ENCODE results near the gene RTN4RL1.
A peak's percentile ranks its signal among the peaks of the same experiment; 100 is the strongest.

Gene RTN4RL1

GRCh38 chr17:2055292-2056205 is 30.4 kb upstream of the RTN4RL1 start:
- Mint-ChIP-seq H3K4me3 (peak overlapping the region; percentile 64), H3K27ac (no peak overlapping the region), H3K4me1 (ENCODE audit: low read depth) (peaks cover 50% of the 10 kb centered on the region), H3K36me3 (ENCODE audit: low read depth) (peaks cover 6% of the 10 kb centered on the region), H3K27me3 (peaks cover 58% of the 10 kb centered on the region), H3K9me3 (no peaks in the 10 kb centered on the region)
- intact Hi-C loops (cut with micrococcal nuclease): loop anchor here (5.0 kb wide), 1 partner anchor 102 kb away; no protein-coding TSS in a partner anchor

DNA sequence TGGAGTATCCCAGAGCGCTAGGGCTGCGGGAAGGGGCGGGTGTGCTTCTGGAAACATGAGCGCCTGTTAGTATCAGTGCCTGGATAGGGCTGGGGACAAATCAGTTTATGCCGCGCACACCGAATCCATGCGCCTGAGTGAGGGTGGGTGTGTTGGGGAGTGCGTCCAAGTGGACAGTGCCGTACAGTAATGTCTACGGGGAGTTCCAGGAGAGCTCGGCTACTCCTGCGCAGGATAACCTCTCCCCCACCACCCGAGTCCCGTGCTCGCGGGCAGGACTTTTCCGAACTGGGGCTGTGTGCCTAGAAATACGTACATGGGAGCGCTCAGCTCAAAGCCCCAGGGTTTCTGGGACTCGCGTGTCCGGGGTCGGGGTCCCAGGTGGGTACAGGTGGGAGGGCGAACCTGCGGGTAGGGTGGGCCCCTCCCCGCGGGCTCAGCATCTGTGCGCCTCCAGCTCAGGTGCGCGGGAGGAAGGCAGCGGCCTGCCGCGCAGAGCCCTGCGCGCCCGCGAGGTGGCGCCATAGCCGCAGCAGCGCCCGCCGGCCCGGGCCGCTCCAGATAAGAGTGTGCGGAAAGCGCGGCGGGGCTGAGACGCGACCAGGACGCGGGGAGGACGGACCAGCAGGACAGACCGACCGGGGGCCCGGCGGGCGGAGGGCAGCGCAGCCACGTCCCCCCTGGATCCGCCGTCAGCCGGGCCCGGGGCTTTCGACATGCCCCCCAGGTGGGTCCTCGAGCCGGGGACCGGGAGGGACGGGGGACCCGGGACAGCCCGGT is 29.6 kb upstream of the RTN4RL1 start, which contains the start of gene HIC1:
TSS of gene HIC1 (plus strand) at position 592 of the 780 bp plus-strand sequence. CDS start 1,588 bp downstream, outside the sequence.
- peak within 1 kb of the TSS; percentile 49 for H3K4me3 Mint-ChIP-seq
- no peaks in the 10 kb centered on the region for H3K36me3 Mint-ChIP-seq (ENCODE audit: low read depth)
- H3K4me1 Mint-ChIP-seq (ENCODE audit: low read depth): peaks cover 41% of the 10 kb centered on the region
- peaks cover 52% of the 10 kb centered on the region for H3K27me3 Mint-ChIP-seq
- no peak within 1 kb of the TSS for H3K27ac Mint-ChIP-seq
- intact Hi-C loops (cut with micrococcal nuclease): loop anchor here (1.0 to 5.0 kb wide), 2 partner anchors 103 to 190 kb away; no protein-coding TSS in a partner anchor
- H3K9me3 Mint-ChIP-seq: no peaks in the 10 kb centered on the region

DNA sequence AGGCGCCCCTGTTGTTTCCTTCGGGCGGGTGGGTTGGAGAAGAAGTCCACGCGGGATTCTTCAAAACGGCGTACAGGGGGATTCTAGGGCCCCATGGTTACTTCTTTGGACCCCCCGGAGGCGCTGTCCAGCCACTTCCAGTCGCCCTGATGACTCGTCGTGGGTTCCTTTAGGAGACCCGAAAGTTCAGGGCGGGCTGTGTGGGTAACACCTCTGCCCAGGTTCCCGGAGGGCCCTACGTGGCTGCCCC is 29.1 kb upstream of the RTN4RL1 start:
- Mint-ChIP-seq H3K4me1 (ENCODE audit: low read depth) (peaks cover 41% of the 10 kb centered on the region), H3K9me3 (no peaks in the 10 kb centered on the region), H3K27me3 (peaks cover 50% of the 10 kb centered on the region), H3K36me3 (ENCODE audit: low read depth) (no peaks in the 10 kb centered on the region), H3K27ac (no peak overlapping the region), H3K4me3 (no peak overlapping the region)
- intact Hi-C loops (cut with micrococcal nuclease): loop anchor here (1.0 kb wide), 1 partner anchor 190 kb away; no protein-coding TSS in a partner anchor

DNA sequence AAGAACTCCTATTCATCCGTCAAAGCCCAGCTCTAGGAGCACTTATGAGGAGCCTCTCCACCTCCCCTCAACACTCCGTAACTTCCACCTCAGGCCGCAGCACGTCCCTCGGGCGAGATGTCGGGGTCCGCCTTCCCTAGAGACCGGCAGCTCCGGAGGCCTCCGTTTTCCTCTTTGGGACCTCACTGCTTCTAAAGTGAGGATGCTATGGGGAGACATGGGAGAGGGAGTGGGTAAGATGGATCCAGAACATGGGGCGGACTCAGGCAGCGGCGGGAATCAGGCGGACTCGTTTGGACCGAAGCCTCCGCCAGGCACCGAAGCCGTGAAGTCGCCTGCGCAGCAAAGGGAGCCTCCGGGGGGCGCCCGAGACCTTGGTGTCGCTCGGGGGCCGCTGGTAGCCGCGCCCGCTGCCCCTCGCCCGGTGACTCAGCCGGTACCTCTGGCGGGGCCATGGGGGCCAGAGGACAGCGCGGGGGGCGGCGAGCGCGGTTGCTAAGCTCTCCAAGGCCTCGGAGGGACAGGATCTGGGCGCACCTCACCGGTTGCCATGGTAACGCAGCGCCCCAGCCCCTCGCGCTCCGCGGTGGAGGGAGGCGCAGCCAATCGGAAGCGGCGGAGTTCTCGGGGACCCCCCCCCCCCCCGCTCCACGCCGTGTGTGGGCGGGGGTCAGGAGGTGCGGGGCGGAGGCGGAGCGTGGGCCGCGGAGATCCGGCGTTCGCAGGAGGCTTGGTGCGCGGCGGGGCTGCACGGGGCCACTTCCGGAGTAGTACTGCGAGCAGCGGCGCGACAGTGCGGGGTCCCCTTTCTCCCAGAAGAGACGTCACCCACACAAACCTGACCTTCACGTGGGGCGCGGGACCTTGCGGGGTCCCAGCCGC is 28.5 kb upstream of the RTN4RL1 start:
- intact Hi-C loops (cut with micrococcal nuclease): loop anchor here (1.0 kb wide), 1 partner anchor 191 kb away; no protein-coding TSS in a partner anchor
- peaks cover 45% of the 10 kb centered on the region for H3K4me1 Mint-ChIP-seq (ENCODE audit: low read depth)

DNA sequence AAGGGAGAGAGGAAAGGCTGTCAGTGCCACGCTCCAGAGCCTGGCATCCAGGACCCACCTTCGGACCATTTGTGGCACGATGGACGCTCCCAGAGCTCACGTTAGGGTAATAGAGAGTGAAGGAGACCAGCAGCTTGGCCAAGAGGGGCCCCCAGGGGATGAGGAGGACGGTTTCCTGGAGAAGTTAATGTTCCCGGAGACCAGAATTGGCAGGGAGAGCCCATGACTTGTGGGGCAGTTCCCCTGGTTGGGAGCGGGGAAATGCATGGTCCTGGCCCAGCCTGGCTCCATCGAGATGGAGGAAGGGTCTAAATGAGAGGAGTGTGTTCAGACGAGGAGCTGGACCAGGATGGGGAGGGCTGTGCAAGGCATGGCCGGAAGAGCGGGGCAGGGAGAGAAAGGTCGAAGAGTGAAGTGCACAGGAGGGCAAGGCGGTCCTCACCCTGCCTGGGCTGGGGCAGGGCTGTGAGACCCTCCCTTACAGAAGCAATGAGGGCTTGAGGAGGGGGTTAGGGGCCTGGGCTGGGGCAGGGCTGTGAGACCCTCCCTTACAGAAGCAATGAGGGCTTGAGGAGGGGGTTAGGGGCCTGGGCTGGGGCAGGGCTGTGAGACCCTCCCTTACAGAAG is 26.9 kb upstream of the RTN4RL1 start:
- Mint-ChIP-seq H3K9me3 (no peaks in the 10 kb centered on the region), H3K4me3 (no peak overlapping the region), H3K27ac (no peak overlapping the region), H3K36me3 (ENCODE audit: low read depth) (no peaks in the 10 kb centered on the region), H3K27me3 (peaks cover 52% of the 10 kb centered on the region), H3K4me1 (ENCODE audit: low read depth) (peaks cover 44% of the 10 kb centered on the region)
- intact Hi-C loops (cut with micrococcal nuclease): no loop called here

More for the DNA sequence above, 28.5 kb upstream of the RTN4RL1 start:
- peaks cover 54% of the 10 kb centered on the region for H3K27me3 Mint-ChIP-seq
- H3K36me3 Mint-ChIP-seq (ENCODE audit: low read depth): no peaks in the 10 kb centered on the region
- no peaks in the 10 kb centered on the region for H3K9me3 Mint-ChIP-seq
- no peak overlapping the region for H3K27ac Mint-ChIP-seq
- H3K4me3 Mint-ChIP-seq: peak overlapping the region; percentile 47

- H3K4me1 Mint-ChIP-seq (ENCODE audit: low read depth): peaks cover 40% of the 10 kb centered on the region
- H3K9me3 Mint-ChIP-seq: no peaks in the 10 kb centered on the region
- peak overlapping the region; percentile 52 for H3K4me3 Mint-ChIP-seq
- H3K27me3 Mint-ChIP-seq: peaks cover 51% of the 10 kb centered on the region
- no peak overlapping the region for H3K27ac Mint-ChIP-seq
- no peaks in the 10 kb centered on the region for H3K36me3 Mint-ChIP-seq (ENCODE audit: low read depth)
- intact Hi-C loops (cut with micrococcal nuclease): no loop called here
Observed at GRCh38 chr17:2051061-2051932, 26.2 kb upstream of the RTN4RL1 start.

- Mint-ChIP-seq H3K27ac (no peak overlapping the region), H3K9me3 (no peaks in the 10 kb centered on the region)
Observed at GRCh38 chr17:2050300-2051060, 25.3 kb upstream of the RTN4RL1 start.

GRCh38 chr17:2049333-2050299 is 24.5 kb upstream of the RTN4RL1 start:
- H3K27me3 Mint-ChIP-seq: peaks cover 46% of the 10 kb centered on the region
- H3K9me3 Mint-ChIP-seq: no peaks in the 10 kb centered on the region
- peaks cover 38% of the 10 kb centered on the region for H3K4me1 Mint-ChIP-seq (ENCODE audit: low read depth)
- peak overlapping the region; percentile 63 for H3K4me3 Mint-ChIP-seq
- H3K27ac Mint-ChIP-seq: no peak overlapping the region
- peaks cover 4% of the 10 kb centered on the region for H3K36me3 Mint-ChIP-seq (ENCODE audit: low read depth)
- intact Hi-C loops (cut with micrococcal nuclease): no loop called here

More at GRCh38 chr17:2050300-2051060, 25.3 kb upstream of the RTN4RL1 start:
- Mint-ChIP-seq H3K4me3 (no peak overlapping the region), H3K4me1 (ENCODE audit: low read depth) (peaks cover 38% of the 10 kb centered on the region), H3K27me3 (peaks cover 50% of the 10 kb centered on the region), H3K36me3 (ENCODE audit: low read depth) (no peaks in the 10 kb centered on the region)
- intact Hi-C loops (cut with micrococcal nuclease): no loop called here

- Mint-ChIP-seq H3K4me3 (no peak overlapping the region), H3K27me3 (peaks cover 38% of the 10 kb centered on the region), H3K4me1 (ENCODE audit: low read depth) (peaks cover 37% of the 10 kb centered on the region), H3K36me3 (ENCODE audit: low read depth) (peaks cover 12% of the 10 kb centered on the region), H3K9me3 (no peaks in the 10 kb centered on the region), H3K27ac (no peak overlapping the region)
- intact Hi-C loops (cut with micrococcal nuclease): no loop called here
Observed at GRCh38 chr17:2048805-2049204, 23.7 kb upstream of the RTN4RL1 start.

- Mint-ChIP-seq H3K27me3 (peaks cover 28% of the 10 kb centered on the region), H3K4me1 (ENCODE audit: low read depth) (peaks cover 38% of the 10 kb centered on the region), H3K9me3 (no peaks in the 10 kb centered on the region), H3K4me3 (no peak overlapping the region), H3K36me3 (ENCODE audit: low read depth) (peaks cover 24% of the 10 kb centered on the region), H3K27ac (peak overlapping the region; percentile 35)
- intact Hi-C loops (cut with micrococcal nuclease): no loop called here
Observed at GRCh38 chr17:2047590-2047989, 22.5 kb upstream of the RTN4RL1 start.

- peaks cover 50% of the 10 kb centered on the region for H3K36me3 Mint-ChIP-seq (ENCODE audit: low read depth)
- intact Hi-C loops (cut with micrococcal nuclease): no loop called here
Observed at GRCh38 chr17:2044263-2044894, 19.2 kb upstream of the RTN4RL1 start.

More at GRCh38 chr17:2044263-2044894, 19.2 kb upstream of the RTN4RL1 start:
- no peak overlapping the region for H3K4me3 Mint-ChIP-seq
- H3K27me3 Mint-ChIP-seq: peaks cover 17% of the 10 kb centered on the region
- no peaks in the 10 kb centered on the region for H3K9me3 Mint-ChIP-seq
- no peak overlapping the region for H3K27ac Mint-ChIP-seq
- H3K4me1 Mint-ChIP-seq (ENCODE audit: low read depth): peaks cover 32% of the 10 kb centered on the region
